GM21367 (cell line): ENCODE data around the gene BMP7.
"Not testable (repeated sequence)": the region's sequence is repeated elsewhere in the genome, so short reads cannot be mapped to it uniquely, and the experiment has no call there.

Experiments
- ATAC-seq: cut with Tn5 transposase; IDR thresholded peaks from one replicate; pipeline ENCODE4 v1.9.1; 2021; ENCODE audit not compliant: unreplicated experiment

BMP7 gene

DNA sequence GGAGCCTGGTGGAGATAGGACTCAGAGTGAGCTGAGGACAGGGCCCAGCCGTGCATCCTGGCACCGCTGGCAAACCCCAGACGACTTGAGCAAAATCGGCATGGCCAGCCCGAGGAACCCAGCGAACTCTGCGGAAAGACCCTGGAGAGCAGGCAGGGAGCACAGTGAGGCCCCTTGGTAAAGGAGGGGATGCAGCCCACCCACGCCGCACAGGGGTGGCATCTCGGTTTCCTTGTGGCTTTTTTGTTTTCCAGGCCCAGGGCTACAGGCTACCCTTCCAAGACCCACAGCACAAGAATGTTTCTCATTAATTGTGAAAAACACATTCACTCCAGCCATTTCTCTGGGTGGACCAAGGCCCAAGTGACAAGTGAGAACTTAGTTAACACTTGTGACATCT, 71.4 kb downstream of the BMP7 start:
- ATAC-seq: no peak

DNA sequence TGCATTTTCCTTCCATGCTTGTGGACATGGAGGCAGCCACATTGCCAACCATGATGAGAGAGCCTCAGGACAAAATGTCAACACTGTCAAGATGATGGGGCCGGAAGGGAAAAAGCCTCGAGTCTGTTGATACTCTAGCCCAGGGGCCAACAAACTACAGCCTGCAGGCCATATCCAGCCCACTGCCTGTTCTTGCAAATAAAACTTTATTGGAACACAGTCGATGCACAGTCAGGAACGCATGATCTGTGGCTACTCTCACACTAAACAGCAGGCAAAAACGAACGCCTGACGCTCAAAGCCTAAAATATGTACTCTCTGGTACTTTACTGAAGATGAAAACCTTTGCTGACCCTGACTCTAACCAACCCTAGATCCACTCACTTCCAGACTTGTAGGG, 72.3 kb downstream of the BMP7 start:
- ATAC-seq: no peak

GRCh38 chr20:57193094-57193493, 73.3 kb downstream of the BMP7 start:
- no peak for ATAC-seq

DNA sequence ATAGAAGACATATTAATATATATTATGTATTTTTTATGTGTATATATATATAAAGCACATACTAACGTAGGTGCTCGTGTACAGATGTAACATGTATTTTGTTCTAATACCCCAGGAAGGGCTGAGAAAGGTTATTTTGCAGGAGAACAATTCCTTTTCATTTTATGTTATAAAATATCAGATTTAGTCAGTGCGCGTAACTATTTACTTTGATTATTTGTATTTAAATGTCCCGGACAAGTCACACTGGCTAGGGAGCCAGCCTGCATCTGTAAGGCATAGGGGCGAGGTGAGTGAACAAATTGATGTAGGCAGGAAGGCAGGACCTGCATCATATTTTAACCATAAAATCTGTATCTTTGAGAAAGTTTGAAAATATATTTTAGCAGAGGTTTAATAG, 74.1 kb downstream of the BMP7 start:
- ATAC-seq: no peak

GRCh38 chr20:57191265-57191638, 75.2 kb downstream of the BMP7 start:
- not testable (repeated sequence) for ATAC-seq

- no peak for ATAC-seq
Observed at GRCh38 chr20:57190536-57191264, 75.7 kb downstream of the BMP7 start.

- no peak for ATAC-seq
Observed at GRCh38 chr20:57189713-57190112, 76.7 kb downstream of the BMP7 start.

- no peak for ATAC-seq
Observed at GRCh38 chr20:57188576-57189079, 77.8 kb downstream of the BMP7 start.

DNA sequence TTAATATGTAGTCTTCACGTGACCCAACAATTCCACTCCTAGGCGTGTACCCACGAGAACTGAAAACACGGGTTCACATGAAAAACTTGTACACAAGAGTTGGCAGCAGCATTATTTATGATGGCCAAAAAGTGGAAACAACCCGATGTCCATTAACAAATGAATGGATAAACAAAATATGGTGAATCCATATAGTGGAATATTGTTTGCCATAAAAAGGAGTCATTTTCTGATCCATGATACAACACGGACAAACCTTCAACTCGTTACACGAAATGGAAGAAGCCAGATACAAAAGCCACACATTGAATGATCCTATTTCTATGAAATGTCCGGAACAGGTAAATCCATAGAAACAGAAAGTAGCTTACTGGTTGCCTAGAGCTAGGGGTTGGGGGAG, 78.4 kb downstream of the BMP7 start:
- ATAC-seq: no peak

- no peak for ATAC-seq
Observed at GRCh38 chr20:57187068-57187634, 79.3 kb downstream of the BMP7 start.

- no peak for ATAC-seq
Observed at GRCh38 chr20:57186192-57186591, 80.2 kb downstream of the BMP7 start.

DNA sequence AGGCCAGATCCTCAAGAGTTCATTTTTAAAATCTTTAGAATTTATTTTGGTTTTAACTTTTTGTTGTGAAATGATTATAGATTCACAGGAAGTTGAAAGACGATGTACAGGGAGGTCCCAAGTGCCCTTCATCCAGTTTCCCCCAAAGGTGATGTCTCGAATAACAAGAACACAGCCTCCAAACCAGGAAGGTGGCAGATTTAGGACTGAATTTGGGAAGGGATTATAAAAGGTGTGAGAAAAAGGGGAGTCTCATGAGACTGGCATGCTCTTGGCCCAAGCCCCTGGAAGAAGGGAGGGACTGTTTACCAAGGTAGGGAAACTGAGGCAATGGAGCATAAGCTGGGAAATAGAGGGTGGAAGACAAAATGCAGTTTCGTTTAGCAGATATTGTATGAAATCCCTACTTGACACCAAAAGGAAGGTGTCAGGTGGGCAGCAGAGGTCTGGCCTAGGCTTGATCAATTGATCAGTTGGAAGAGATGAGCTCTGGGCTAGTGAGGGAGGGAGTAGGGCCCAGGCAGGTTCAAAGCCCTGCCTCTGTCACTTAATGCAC, 81.2 kb downstream of the BMP7 start:
- ATAC-seq: no peak

GRCh38 chr20:57183457-57184009, 82.9 kb downstream of the BMP7 start:
- ATAC-seq: no peak

DNA sequence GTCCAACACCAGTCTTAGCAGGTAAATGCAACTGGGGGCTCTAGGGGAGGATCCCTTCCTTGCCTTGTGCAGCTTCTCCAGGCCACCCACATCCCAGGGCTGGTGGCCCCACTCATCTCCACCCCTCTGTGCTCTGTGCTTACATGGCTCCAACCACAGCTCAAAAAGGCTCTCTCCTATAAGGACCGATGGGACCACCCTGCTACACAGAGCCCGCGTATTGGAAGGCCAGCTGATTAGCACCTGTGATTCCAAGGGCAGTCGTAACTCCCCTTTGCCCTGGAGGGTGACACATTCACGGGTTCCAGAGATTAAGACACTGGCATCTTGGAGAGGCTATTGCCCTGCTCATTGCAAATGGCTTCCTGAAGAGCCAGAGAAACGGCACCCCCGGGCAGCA, 84.8 kb downstream of the BMP7 start:
- ATAC-seq: no peak

DNA sequence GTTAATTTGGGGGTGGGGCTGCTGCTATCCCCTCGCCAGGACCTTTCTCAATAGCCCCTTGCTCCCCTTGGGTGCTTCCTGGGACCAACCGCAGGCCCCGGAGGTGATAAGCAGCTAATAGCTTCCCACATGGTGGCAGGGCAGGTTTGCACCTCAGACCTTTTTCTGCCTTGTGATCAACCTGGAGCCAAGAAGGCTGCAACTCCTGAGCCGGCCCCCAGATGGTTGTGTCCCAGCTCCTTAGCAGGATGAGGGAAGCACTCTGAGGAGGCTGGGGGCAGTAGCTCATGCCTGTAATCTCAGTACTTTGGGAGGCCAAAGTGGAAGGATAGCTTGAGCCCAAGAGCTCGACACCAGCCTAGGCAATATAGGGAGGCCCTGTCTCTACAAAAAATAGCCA, 85.5 kb downstream of the BMP7 start:
- ATAC-seq: no peak

DNA sequence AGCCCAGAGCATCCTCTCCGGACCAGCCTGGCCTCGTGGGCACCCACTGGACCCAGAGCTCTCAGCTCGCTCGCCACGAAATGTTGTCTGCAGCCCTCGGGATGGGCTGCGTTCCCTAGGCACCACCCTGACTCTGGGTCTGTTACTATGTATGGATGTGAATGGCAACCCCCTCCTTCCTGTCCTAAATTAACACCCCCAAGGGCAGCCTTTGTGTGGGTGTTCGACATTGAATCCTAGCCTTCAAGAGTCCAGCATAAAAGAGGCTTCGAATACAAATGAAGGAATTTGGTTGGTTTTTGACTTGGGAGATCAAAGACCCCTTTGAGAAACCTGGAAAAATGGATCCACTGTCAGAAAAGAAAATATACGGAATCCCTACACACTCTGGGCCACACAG, 86.1 kb downstream of the BMP7 start:
- ATAC-seq: no peak

GRCh38 chr20:57179265-57179664, 87.2 kb downstream of the BMP7 start:
- ATAC-seq: no peak

DNA sequence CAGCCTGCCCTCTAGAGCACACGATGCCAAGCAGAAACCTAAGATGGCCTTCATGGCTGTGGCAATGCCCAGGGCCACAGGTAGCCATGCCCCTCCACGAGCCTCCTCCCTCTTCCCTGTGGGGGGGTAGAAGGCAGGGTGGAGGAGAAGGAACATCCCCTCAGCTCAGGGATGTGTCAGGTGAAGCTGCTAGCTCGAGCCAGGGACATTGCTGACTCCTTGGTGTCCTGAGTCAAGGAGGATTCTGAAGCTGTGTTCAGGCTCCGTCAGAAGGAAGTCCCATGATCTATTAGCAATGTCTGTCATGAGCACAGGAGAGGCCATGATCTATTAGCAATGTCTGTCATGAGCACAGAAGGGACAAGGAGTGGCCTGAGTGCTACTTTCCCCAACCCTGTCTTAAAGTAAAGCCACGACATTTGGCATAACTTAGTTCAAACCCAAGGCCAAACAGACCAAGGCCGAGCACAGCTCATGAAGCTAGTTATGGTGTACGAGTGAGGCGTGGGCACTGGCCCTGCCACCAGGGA, 87.8 kb downstream of the BMP7 start:
- no peak for ATAC-seq

DNA sequence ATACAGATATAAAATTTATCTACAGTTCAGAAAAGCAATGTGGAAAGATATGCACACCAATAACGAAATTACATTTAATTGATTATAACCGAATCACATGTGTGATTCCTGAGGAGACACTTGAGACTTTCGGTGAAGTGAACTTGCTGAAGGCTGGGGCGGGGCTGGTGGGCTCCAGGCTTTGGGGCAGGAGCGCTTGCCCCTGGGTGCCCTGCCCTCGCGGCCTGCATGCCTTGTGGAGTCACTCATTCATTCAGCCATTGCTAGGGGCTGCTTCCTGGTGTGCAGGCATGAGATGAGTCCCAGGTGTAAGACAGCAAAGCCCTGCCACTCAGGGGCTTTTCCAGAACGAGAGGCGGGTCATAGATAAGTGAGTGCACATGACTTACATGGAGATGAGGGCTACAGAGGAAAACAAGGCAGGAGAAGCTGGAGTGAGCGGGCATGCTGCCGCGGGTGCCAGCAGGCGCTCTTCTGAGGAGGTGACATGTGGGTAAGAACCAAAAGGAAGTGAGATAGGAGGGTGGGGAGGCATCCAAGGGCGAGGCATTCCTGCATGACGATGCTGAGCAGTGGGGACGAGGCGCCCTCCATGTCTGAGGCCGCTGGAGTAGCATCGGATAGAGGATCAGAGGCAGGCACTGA, 88.7 kb downstream of the BMP7 start:
- ATAC-seq: no peak

DNA sequence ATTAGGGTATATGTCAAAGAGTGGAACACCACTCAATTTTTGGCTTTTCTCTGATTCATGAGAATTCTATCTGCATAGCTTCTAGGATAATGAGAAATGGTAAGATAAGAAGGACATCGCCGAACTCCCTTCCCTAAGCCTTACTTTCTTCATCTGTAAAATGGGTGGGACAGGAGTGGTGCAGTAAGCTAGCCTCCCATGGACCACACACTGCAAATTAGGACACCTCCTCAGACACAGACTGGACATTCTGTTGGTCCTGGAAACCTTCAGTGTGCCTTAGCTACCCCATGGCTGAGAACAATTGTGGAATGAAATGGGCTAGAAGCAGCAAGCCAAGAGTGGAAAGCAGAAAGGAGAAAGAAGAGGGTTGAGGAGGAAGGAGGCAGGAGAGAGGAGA, 89.6 kb downstream of the BMP7 start:
- ATAC-seq: no peak

GRCh38 chr20:57175397-57176010, 90.9 kb downstream of the BMP7 start:
- no peak for ATAC-seq
